GM12878 (cell line): ENCODE data around the gene HP1BP3. TPM values are rescaled to one million over a fixed set of nuclear protein-coding genes. Genes with fewer than 3 reads are reported as not detected.

Source experiments
- ATAC-seq: fragments of 200-7000 bp; cut with Tn5 transposase; 3 replicates; pipeline ENCODE4 v1.9.1; 2020; ENCODE audit warnings: mild to moderate bottlenecking, moderate library complexity
- BruUV-seq: library from RNA; stranded (reverse); fragments of 400-500 nt; replicated peaks from 2 replicates; lab custom pipeline; 2021; lab: Mats Ljungman, UMichigan
- CTCF ChIA-PET: fragments of 300-600 bp; sonication (Branson Sonifier 250); formaldehyde crosslinking; extraction: SDS; loops from one replicate; lab custom pipeline; 2021; ENCODE audit warnings: inconsistent platforms; lab: Yijun Ruan, JAX
- POLR2A ChIA-PET: fragments of 350-600 bp; formaldehyde crosslinking; extraction: SDS; loops from one replicate; lab custom pipeline; 2021; ENCODE audit warnings: inconsistent platforms; lab: Charles Lee
- RAD21 ChIA-PET: fragments of 300-600 bp; sonication (Branson Sonifier 250); formaldehyde crosslinking; loops from one replicate; lab custom pipeline; 2023; ENCODE audit warnings: antibody characterized with exemption; ENCODE audit not compliant: unreplicated experiment; lab: Charles Lee
- SMC1A ChIA-PET: fragments of 300-600 bp; sonication (Branson Sonifier 250); formaldehyde crosslinking; loops from one replicate; lab custom pipeline; 2023; ENCODE audit not compliant: unreplicated experiment, uncharacterized antibody; lab: Charles Lee
- DNase-seq: peaks from one replicate; pipeline ENCODE4 v3.0.0-alpha.2; 2011; ENCODE audit warnings: low read depth, low spot score
- FAIRE-seq: peaks from 3 replicates; lab custom pipeline; 2011; peaks lifted over from hg19 to GRCh38; lab: Jason Lieb, UNC
- H2AFZ ChIP-seq: 2 replicates; pipeline ENCODE4 v1.6.0; 2011; ENCODE audit warnings: low read depth, low read length, control low read depth; ENCODE audit not compliant: control insufficient read depth
- H3K27ac ChIP-seq: 2 replicates; pipeline ENCODE4 v1.5.1; 2011; ENCODE audit warnings: control low read depth; ENCODE audit not compliant: control insufficient read depth, insufficient read depth
- H3K27me3 ChIP-seq, 2 experiments: replicated peaks in 1 of 2; 2 replicates each; pipeline versions ENCODE4 v1.6.0 to v1.6.1; 2011; ENCODE audit warnings: low read length in 1 of 2; ENCODE audit not compliant: control insufficient read depth in 2 of 2, insufficient read depth in 2 of 2
- H3K36me3 ChIP-seq, 2 experiments: 2 replicates each; pipeline ENCODE4 v1.5.1; 2011; ENCODE audit warnings: low read length in 1 of 2; ENCODE audit not compliant: control insufficient read depth in 2 of 2, insufficient read depth in 2 of 2
- H3K4me1 ChIP-seq: 2 replicates; pipeline ENCODE4 v1.6.1; 2011; ENCODE audit warnings: mild to moderate bottlenecking, low read length, moderate library complexity, mixed read lengths; ENCODE audit not compliant: control insufficient read depth, insufficient read depth
- H3K4me2 ChIP-seq: 2 replicates; pipeline ENCODE4 v1.6.0; 2011; ENCODE audit warnings: control low read depth; ENCODE audit not compliant: control insufficient read depth, insufficient read depth
- H3K4me3 ChIP-seq: fragments of 200-600 bp; sonication (generic); 2 replicates; pipeline ENCODE4 v1.5.1; 2016
- H3K79me2 ChIP-seq: 2 replicates; pipeline ENCODE4 v1.6.0; 2011; ENCODE audit warnings: low read length; ENCODE audit not compliant: control insufficient read depth, insufficient read depth
- H3K9ac ChIP-seq: 2 replicates; pipeline ENCODE4 v1.8.0; 2011; ENCODE audit warnings: low read length, control low read depth, mixed read lengths; ENCODE audit not compliant: control insufficient read depth, insufficient read depth
- H3K9me3 ChIP-seq: replicated peaks from 3 replicates; pipeline ENCODE4 v1.5.1; 2011; ENCODE audit warnings: mild to moderate bottlenecking, low read length; ENCODE audit not compliant: control insufficient read depth, insufficient read depth
- H4K20me1 ChIP-seq: 2 replicates; pipeline ENCODE4 v1.6.0; 2011; ENCODE audit not compliant: control insufficient read depth, insufficient read depth
- BHLHE40 ChIP-seq, 2 experiments: fragments of 450-650 bp in 1 of 2; IDR thresholded peaks; 2 replicates each; pipeline ENCODE4 v1.6.1; 2011 to 2017; ENCODE audit warnings: low read depth in 2 of 2, borderline replicate concordance in 1 of 2, improper control_type of control experiment in 1 of 2, low read length in 1 of 2, mild to moderate bottlenecking in 1 of 2
- DPF2 ChIP-seq: fragments of 450-650 bp; IDR thresholded peaks from 2 replicates; pipeline ENCODE4 v1.6.1; 2017; ENCODE audit warnings: mild to moderate bottlenecking
- FOXK2 ChIP-seq: fragments of 450-650 bp; IDR thresholded peaks from 2 replicates; pipeline ENCODE4 v1.6.1; 2017; ENCODE audit warnings: mild to moderate bottlenecking, moderate library complexity
- JUNB ChIP-seq: IDR thresholded peaks from 2 replicates; pipeline ENCODE4 v1.6.1; 2016; ENCODE audit warnings: antibody characterized with exemption, mild to moderate bottlenecking
- MYB ChIP-seq: fragments of 150-350 bp; IDR thresholded peaks from 2 replicates; pipeline ENCODE4 v1.6.1; 2014; ENCODE audit warnings: mild to moderate bottlenecking, low read depth, low read length, borderline replicate concordance
- TCF7 ChIP-seq: IDR thresholded peaks from 2 replicates; pipeline ENCODE4 v1.6.1; 2014; ENCODE audit warnings: antibody characterized with exemption, borderline replicate concordance
- WGBS: methylation state at CpG from one replicate; pipeline ENCODE4 v1.1.6; 2016; ENCODE audit warnings: low lambda C conversion rate; ENCODE audit not compliant: insufficient replicate concordance, insufficient coverage; ENCODE audit errors: missing lambda C conversion rate; 5-methylcytosine and 5-hydroxymethylcytosine counted together
- in situ Hi-C: fragments of 300-500 bp; cut with MboI; formaldehyde crosslinking; loops from 9 replicates; pipeline ENCODE4 v1.14.3; 2018; ENCODE audit warnings: mixed read lengths
- intact Hi-C: fragments of 100-400 bp; cut with micrococcal nuclease; formaldehyde crosslinking; loops from one replicate; pipeline ENCODE4 v1.14.2; 2022; ENCODE audit not compliant: unreplicated experiment
- polyA plus RNA-seq, 11 experiments: library from polyadenylated mRNA; depleted of rRNA in 4 of 11; unstranded in 6 of 11; stranded (reverse) in 5 of 11; fragments of >200 nt; fragmentation: Nextera tagmentation in 4 of 11; fragmentation: Illumina TruSeq in 1 of 11; extraction: Ambion mirVana in 4 of 11; extraction: Trizol in 1 of 11; gene quantifications; 1 replicate in 1 of 11; 2 replicates in 10 of 11; pipeline versions ENCODE4 v1.2.1 to v1.2.3, GENCODE V29; 2011 to 2016; ENCODE audit warnings: inconsistent platforms in 2 of 11, missing spikeins in 2 of 11, low read depth in 1 of 11
- total RNA-seq, 4 experiments: library from RNA; depleted of rRNA in 3 of 4; stranded (reverse); fragments of >200 nt in 3 of 4; fragmentation: Illumina TruSeq in 1 of 4; extraction: Trizol in 1 of 4; gene quantifications; 2 replicates each; pipeline versions ENCODE4 v1.2.1 to v1.2.3, GENCODE V29; 2013 to 2021
- TF ChIP-seq, protein P1 (sequence below): IDR thresholded peaks from 2 replicates; pipeline ENCODE4 v1.6.1; 2011; ENCODE audit warnings: low read depth, low read length, improper control_type of control experiment, borderline replicate concordance
- TF ChIP-seq, protein P2 (sequence below): IDR thresholded peaks from 2 replicates; pipeline ENCODE4 v1.6.1; 2012; ENCODE audit warnings: low read depth, low read length, improper control_type of control experiment
- TF ChIP-seq, protein P3 (sequence below): fragments of 450-650 bp; formaldehyde crosslinking; IDR thresholded peaks from 2 replicates; pipeline ENCODE4 v1.5.0; 2022; ENCODE audit warnings: mild to moderate bottlenecking, missing genetic modification characterization
- TF ChIP-seq, protein P4 (sequence below): fragments of 450-650 bp; conservative IDR thresholded peaks from 2 replicates; pipeline ENCODE4 v1.6.1; 2017; ENCODE audit warnings: mild to moderate bottlenecking, moderate library complexity

HP1BP3 gene
- total and polyA plus RNA-seq, 10 of the 15 experiments (the other 5 are each of a cell fraction or from before 2014, with no cell fraction given) = 32.6 to 188 (median 133) TPM

DNA sequence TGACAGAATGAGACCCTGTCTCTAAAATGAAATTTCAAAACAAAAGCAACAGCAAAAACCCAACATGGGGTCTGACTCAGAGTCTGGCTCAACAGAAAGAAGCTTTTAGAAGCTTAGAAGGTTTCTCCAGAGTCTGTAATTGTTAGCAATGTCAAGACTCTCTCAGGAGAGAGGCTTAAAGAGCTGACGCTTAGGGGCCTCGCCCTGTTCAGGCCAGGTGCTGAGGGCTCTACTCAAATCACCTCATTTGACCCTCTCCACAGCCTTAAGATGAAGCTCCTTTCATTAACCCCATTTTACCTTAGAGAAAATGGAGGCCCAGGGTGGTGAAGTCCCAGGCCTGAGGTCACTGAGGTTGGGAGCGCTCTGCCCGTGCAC lies 64.0 kb downstream of the HP1BP3 start (continued):
- TF ChIP-seq FOXK2 (no peak), DPF2 (no peak), MYB (no peak)

DNA sequence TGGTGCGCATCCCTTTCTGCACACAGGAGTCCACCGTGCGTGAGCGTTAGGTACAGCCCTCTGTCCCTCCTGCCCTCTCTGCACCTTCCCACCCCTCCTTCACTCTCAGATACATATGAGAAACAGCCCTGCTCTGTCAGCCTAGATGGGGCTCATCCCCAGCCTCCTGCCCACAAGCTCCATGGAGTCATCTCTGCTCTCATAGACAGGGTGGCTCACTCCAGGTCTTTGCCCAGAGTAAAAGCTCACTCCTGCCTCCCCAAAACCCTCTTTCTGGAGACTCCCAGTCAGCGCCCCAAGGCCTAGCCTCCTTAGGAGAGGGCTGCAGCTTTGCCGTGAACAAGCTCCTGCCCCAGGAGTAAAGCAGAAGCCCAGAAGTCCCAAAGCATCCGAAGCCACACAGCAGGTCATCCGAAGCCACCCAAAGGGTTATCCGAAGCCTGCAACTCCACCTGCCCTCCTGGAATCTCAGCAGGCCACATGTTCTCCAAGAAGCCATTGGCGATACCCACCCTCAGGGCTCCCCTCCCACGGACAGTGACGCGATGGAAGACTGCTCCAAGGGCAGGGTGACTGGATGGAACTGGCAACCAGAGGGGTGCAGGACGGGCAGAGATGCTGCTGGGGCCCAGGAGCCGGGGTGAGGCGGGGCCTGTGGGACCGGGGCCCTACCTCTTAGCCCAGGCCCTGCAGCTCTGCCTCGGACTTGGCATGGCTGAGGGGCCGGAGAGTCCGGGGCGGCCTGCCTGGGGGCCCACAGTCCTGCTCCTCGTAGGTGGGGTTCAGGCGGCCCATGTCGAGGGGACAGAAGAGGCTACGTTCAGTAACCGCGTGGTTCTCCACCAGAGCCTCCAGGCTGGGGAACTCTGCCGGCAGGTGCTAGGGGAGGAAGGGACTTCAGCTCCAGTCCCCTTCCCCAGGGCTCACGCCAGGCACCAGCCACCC lies 65.7 kb downstream of the HP1BP3 start:
- H3K4me2 ChIP-seq = no peak overlapping the region
- H3K27me3 ChIP-seq = peaks cover 0 to 5% of the 10 kb centered on the region in 2 experiments; a peak in 1 of 4 replicates
- no peak overlapping the region for H3K4me3 ChIP-seq
- FAIRE-seq (no peak), DNase-seq (no peak), ATAC-seq (no peak)
- H3K79me2 ChIP-seq = no peaks in the 10 kb centered on the region
- POLR2A ChIA-PET = interaction anchor here (0.5 kb wide), 1 partner anchor 438 kb away, joined by 3 read pairs; no protein-coding TSS in a partner anchor
- BruUV-seq = no TSS peak
- intact Hi-C loops = no loop called here
- WGBS = 53% methylated on average over 26 of the region's 29 CpGs
- H3K9ac ChIP-seq = no peak overlapping the region
- RAD21 ChIA-PET = interaction anchor here (0.8 kb wide), 1 partner anchor 11 kb away, joined by 3 read pairs; the partner anchor contains the start of gene SH2D5
- H3K27ac ChIP-seq = no peak overlapping the region
- CTCF ChIA-PET = no interaction called here
- in situ Hi-C loops = no loop called here
- no peak overlapping the region for H2AFZ ChIP-seq
- H3K36me3 ChIP-seq = no peaks in the 10 kb centered on the region
- SMC1A ChIA-PET = no interaction called here
- H4K20me1 ChIP-seq = no peaks in the 10 kb centered on the region
- no peaks in the 10 kb centered on the region for H3K4me1 ChIP-seq
- H3K9me3 ChIP-seq = no peaks in the 10 kb centered on the region; the same call in 2 of the 3 replicates
- TF ChIP-seq, protein P1, sequence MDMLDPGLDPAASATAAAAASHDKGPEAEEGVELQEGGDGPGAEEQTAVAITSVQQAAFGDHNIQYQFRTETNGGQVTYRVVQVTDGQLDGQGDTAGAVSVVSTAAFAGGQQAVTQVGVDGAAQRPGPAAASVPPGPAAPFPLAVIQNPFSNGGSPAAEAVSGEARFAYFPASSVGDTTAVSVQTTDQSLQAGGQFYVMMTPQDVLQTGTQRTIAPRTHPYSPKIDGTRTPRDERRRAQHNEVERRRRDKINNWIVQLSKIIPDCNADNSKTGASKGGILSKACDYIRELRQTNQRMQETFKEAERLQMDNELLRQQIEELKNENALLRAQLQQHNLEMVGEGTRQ = no peak
- TF ChIP-seq, protein P2, sequence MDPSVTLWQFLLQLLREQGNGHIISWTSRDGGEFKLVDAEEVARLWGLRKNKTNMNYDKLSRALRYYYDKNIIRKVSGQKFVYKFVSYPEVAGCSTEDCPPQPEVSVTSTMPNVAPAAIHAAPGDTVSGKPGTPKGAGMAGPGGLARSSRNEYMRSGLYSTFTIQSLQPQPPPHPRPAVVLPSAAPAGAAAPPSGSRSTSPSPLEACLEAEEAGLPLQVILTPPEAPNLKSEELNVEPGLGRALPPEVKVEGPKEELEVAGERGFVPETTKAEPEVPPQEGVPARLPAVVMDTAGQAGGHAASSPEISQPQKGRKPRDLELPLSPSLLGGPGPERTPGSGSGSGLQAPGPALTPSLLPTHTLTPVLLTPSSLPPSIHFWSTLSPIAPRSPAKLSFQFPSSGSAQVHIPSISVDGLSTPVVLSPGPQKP = no peak
- TF ChIP-seq BHLHE40 (IDR thresholded peaks at IDR 0.05; ENCODE audit: borderline replicate concordance in 1 of 2, low read depth in 2 of 2, low read length in 1 of 2) = no peak
- no peak for TF ChIP-seq TCF7
- TF ChIP-seq, protein P3, sequence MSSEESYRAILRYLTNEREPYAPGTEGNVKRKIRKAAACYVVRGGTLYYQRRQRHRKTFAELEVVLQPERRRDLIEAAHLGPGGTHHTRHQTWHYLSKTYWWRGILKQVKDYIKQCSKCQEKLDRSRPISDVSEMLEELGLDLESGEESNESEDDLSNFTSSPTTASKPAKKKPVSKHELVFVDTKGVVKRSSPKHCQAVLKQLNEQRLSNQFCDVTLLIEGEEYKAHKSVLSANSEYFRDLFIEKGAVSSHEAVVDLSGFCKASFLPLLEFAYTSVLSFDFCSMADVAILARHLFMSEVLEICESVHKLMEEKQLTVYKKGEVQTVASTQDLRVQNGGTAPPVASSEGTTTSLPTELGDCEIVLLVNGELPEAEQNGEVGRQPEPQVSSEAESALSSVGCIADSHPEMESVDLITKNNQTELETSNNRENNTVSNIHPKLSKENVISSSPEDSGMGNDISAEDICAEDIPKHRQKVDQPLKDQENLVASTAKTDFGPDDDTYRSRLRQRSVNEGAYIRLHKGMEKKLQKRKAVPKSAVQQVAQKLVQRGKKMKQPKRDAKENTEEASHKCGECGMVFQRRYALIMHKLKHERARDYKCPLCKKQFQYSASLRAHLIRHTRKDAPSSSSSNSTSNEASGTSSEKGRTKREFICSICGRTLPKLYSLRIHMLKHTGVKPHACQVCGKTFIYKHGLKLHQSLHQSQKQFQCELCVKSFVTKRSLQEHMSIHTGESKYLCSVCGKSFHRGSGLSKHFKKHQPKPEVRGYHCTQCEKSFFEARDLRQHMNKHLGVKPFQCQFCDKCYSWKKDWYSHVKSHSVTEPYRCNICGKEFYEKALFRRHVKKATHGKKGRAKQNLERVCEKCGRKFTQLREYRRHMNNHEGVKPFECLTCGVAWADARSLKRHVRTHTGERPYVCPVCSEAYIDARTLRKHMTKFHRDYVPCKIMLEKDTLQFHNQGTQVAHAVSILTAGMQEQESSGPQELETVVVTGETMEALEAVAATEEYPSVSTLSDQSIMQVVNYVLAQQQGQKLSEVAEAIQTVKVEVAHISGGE (CRISPR knock-in tag) = no peak
- TF ChIP-seq JUNB = no peak
- TF ChIP-seq, protein P4, sequence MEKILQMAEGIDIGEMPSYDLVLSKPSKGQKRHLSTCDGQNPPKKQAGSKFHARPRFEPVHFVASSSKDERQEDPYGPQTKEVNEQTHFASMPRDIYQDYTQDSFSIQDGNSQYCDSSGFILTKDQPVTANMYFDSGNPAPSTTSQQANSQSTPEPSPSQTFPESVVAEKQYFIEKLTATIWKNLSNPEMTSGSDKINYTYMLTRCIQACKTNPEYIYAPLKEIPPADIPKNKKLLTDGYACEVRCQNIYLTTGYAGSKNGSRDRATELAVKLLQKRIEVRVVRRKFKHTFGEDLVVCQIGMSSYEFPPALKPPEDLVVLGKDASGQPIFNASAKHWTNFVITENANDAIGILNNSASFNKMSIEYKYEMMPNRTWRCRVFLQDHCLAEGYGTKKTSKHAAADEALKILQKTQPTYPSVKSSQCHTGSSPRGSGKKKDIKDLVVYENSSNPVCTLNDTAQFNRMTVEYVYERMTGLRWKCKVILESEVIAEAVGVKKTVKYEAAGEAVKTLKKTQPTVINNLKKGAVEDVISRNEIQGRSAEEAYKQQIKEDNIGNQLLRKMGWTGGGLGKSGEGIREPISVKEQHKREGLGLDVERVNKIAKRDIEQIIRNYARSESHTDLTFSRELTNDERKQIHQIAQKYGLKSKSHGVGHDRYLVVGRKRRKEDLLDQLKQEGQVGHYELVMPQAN = no peak
